Motor neuron (in vitro differentiated cells): ENCODE results near the gene KRTAP12-1. TPM values are rescaled to one million over a fixed set of nuclear protein-coding genes. Genes with fewer than 3 reads are reported as not detected.
A peak's percentile ranks its signal among the peaks of the same experiment; 100 is the strongest.
"Not testable (repeated sequence)": the region's sequence is repeated elsewhere in the genome, so short reads cannot be mapped to it uniquely, and the experiment has no call there.

Source experiments
- ATAC-seq, 8 experiments: fragments of 200-7000 bp; cut with Tn5 transposase; replicated peaks in 6 of 8; 2 replicates each; pipeline ENCODE4 v1.8.0; 2021; ENCODE audit warnings: mild to moderate bottlenecking in 8 of 8, moderate library complexity in 8 of 8
- H3K27ac ChIP-seq, 2 donors: fragments of 250-450 bp; sonication (Bioruptor Pico); 2 replicates each; pipeline ENCODE4 v1.9.0; 2021; ENCODE audit warnings: antibody characterized with exemption in 2 of 2, mild to moderate bottlenecking in 2 of 2, moderate library complexity in 1 of 2
- H3K4me1 ChIP-seq, 2 donors: fragments of 250-450 bp; sonication (Bioruptor Pico); replicated peaks in 1 of 2; 2 replicates each; pipeline ENCODE4 v1.6.1; 2021; ENCODE audit warnings: antibody characterized with exemption in 2 of 2, mild to moderate bottlenecking in 2 of 2, moderate library complexity in 1 of 2
- H3K4me3 ChIP-seq, 5 donors: fragments of 250-450 bp; sonication (Bioruptor Pico); 2 replicates each; pipeline ENCODE4 v1.9.0; 2021; ENCODE audit warnings: antibody characterized with exemption in 5 of 5, mild to moderate bottlenecking in 5 of 5, moderate library complexity in 4 of 5
- WGBS, 10 experiments: fragments of 450-650 bp; shearing (Covaris generic); methylation state at CpG; one replicate each; pipeline ENCODE4 v1.0.0; 2022; 5-methylcytosine and 5-hydroxymethylcytosine counted together
- in situ Hi-C, 9 experiments: fragments of 400-800 bp; cut with MboI; loops; one replicate each; pipeline ENCODE4 v1.15.0; 2021; ENCODE audit warnings: low sequenced_read_pairs in 9 of 9, low pct_unique_long_range_greater_than_20kb in 2 of 9; ENCODE audit not compliant: unreplicated experiment in 9 of 9
- total RNA-seq, 8 experiments: library from RNA; unstranded; fragments of 300-600 nt; gene quantifications; 2 replicates each; pipeline versions ENCODE4 v1.2.3 to v1.2.4, GENCODE V29; 2022

Gene KRTAP12-1
- total RNA-seq, 8 experiments from 2014 or later: 0.90 TPM; not detected in 7

GRCh38 chr21:44650265-44650972 is 31.5 kb downstream of the KRTAP12-1 start:
- Histone ChIP-seq H3K4me3 (no peak overlapping the region), H3K4me1 (no peaks in the 10 kb centered on the region), H3K27ac (no peak overlapping the region)
- WGBS, 10 experiments: 49 to 100% (median 81%) methylated on average over 1 to 11 of the region's 20 CpGs; no CpG with 5 or more reads in 1 of the 10 experiments
- no peak for ATAC-seq
- in situ Hi-C loops: no loop called here

GRCh38 chr21:44649521-44650100 is 32.4 kb downstream of the KRTAP12-1 start:
- no peak for ATAC-seq
- 67 to 96% (median 87%) methylated on average over 4 to 11 of the region's 18 CpGs; no CpG with 5 or more reads in 5 of the 10 experiments for WGBS, 10 experiments
- no peaks in the 10 kb centered on the region for H3K4me1 ChIP-seq
- H3K27ac ChIP-seq: no peak overlapping the region
- H3K4me3 ChIP-seq: no peak overlapping the region
- in situ Hi-C loops: no loop called here

- H3K4me3 ChIP-seq: no peak overlapping the region
- 17 to 100% (median 83%) methylated on average over 1 to 12 of the region's 33 CpGs; no CpG with 5 or more reads in 2 of the 10 experiments for WGBS, 10 experiments
- no peak for ATAC-seq
- no peak overlapping the region for H3K27ac ChIP-seq
- in situ Hi-C loops: no loop called here
- no peaks in the 10 kb centered on the region for H3K4me1 ChIP-seq
These were observed 33.2 kb downstream of the KRTAP12-1 start for GRCh38 chr21:44648557-44649311.

GRCh38 chr21:44647222-44647552 is 34.8 kb downstream of the KRTAP12-1 start:
- in situ Hi-C loops: no loop called here
- H3K4me3 ChIP-seq: no peak overlapping the region
- WGBS, 10 experiments: 0 to 76% (median 20%) methylated on average over 1 to 6 of the region's 8 CpGs; no CpG with 5 or more reads in 6 of the 10 experiments
- peak in 1 of 8 experiments; percentile 18 for ATAC-seq
- no peaks in the 10 kb centered on the region for H3K4me1 ChIP-seq
- H3K27ac ChIP-seq: no peak overlapping the region

- H3K4me1 ChIP-seq, in situ Hi-C loops, H3K27ac ChIP-seq, H3K4me3 ChIP-seq: not testable (repeated sequence)
- peak in 1 of 8 experiments; percentile 29 for ATAC-seq
- WGBS, 10 experiments: 0 to 63% (median 40%) methylated on average over 1 to 5 of the region's 21 CpGs; no CpG with 5 or more reads in 6 of the 10 experiments
These were observed 35.4 kb downstream of the KRTAP12-1 start, which contains the start of gene KRTAP10-11 for GRCh38 chr21:44646366-44647221. Gene KRTAP10-11, plus strand, starts transcription at chr21:44646414. Its CDS starts 45 bp downstream, at chr21:44646459.

- in situ Hi-C loops: no loop called here
These were observed 37.1 kb downstream of the KRTAP12-1 start for GRCh38 chr21:44644878-44645277.

GRCh38 chr21:44643741-44644310 is 38.1 kb downstream of the KRTAP12-1 start:
- 10 to 86% (median 60%) methylated on average over 2 to 11 of the region's 14 CpGs; no CpG with 5 or more reads in 1 of the 10 experiments for WGBS, 10 experiments
- ATAC-seq: no peak
- Histone ChIP-seq H3K27ac (no peak overlapping the region), H3K4me3 (no peak overlapping the region), H3K4me1 (no peaks in the 10 kb centered on the region)
- in situ Hi-C loops: no loop called here

More at GRCh38 chr21:44644878-44645277, 37.1 kb downstream of the KRTAP12-1 start:
- Histone ChIP-seq H3K4me3 (no peak overlapping the region), H3K4me1 (no peaks in the 10 kb centered on the region), H3K27ac (no peak overlapping the region)
- 0 to 75% (median 36%) methylated on average over 1 to 2 of the region's 2 CpGs for WGBS, 10 experiments
- ATAC-seq: no peak

- in situ Hi-C loops: no loop called here
- no peak for ATAC-seq
- Histone ChIP-seq H3K4me3 (no peak overlapping the region), H3K27ac (no peak overlapping the region), H3K4me1 (no peaks in the 10 kb centered on the region)
- WGBS, 10 experiments: 40 to 100% (median 83%) methylated on average over 1 to 4 of the region's 5 CpGs; no CpG with 5 or more reads in 3 of the 10 experiments
These were observed 41.2 kb downstream of the KRTAP12-1 start for GRCh38 chr21:44640761-44641160.

- Histone ChIP-seq H3K27ac (no peak overlapping the region), H3K4me3 (no peak overlapping the region), H3K4me1 (no peaks in the 10 kb centered on the region)
- no peak for ATAC-seq
- 0 to 93% (median 87%) methylated on average over 1 to 3 of the region's 12 CpGs; no CpG with 5 or more reads in 7 of the 10 experiments for WGBS, 10 experiments
- in situ Hi-C loops: no loop called here
These were observed 42.7 kb downstream of the KRTAP12-1 start for GRCh38 chr21:44639331-44639655.

- H3K4me3 ChIP-seq, H3K4me1 ChIP-seq, ATAC-seq, H3K27ac ChIP-seq, in situ Hi-C loops: not testable (repeated sequence)
- 100% methylated on average over 2 of the region's 21 CpGs; no CpG with 5 or more reads in 9 of the 10 experiments for WGBS, 10 experiments
These were observed 43.2 kb downstream of the KRTAP12-1 start for GRCh38 chr21:44638506-44639330.

GRCh38 chr21:44637851-44638348 is 44.1 kb downstream of the KRTAP12-1 start:
- H3K27ac ChIP-seq, H3K4me1 ChIP-seq, H3K4me3 ChIP-seq, in situ Hi-C loops: not testable (repeated sequence)
- peak in 1 of 8 experiments; percentile 10 for ATAC-seq
- 75% methylated on average over 2 of the region's 12 CpGs; no CpG with 5 or more reads in 9 of the 10 experiments for WGBS, 10 experiments
